IPS-15b (cell line): ENCODE measurements around the gene ADAMTS18.
"Not testable (repeated sequence)": the region's sequence is repeated elsewhere in the genome, so short reads cannot be mapped to it uniquely, and the experiment has no call there.

Experiments
- H3K27me3 ChIP-seq: one replicate; pipeline ENCODE4 v1.6.1; 2013; ENCODE audit warnings: low read length; ENCODE audit not compliant: control insufficient read depth, insufficient read depth
- H3K36me3 ChIP-seq: one replicate; pipeline ENCODE4 v1.6.1; 2013; ENCODE audit warnings: low read length; ENCODE audit not compliant: control insufficient read depth, insufficient read depth
- H3K4me1 ChIP-seq: one replicate; pipeline ENCODE4 v1.6.1; 2013; ENCODE audit warnings: mild to moderate bottlenecking, low read length; ENCODE audit not compliant: control insufficient read depth, insufficient read depth
- H3K4me3 ChIP-seq: one replicate; pipeline ENCODE4 v1.5.1; 2013; ENCODE audit warnings: low read depth, low read length
- H3K9ac ChIP-seq: one replicate; pipeline ENCODE4 v1.6.1; 2013; ENCODE audit warnings: low read depth, mild to moderate bottlenecking, low read length
- H3K9me3 ChIP-seq: one replicate; pipeline ENCODE4 v1.6.1; 2013; ENCODE audit warnings: mild to moderate bottlenecking, low read length; ENCODE audit not compliant: control insufficient read depth, insufficient read depth

Gene ADAMTS18

GRCh38 chr16:77297996-77298395, 136.8 kb downstream of the ADAMTS18 start:
- Histone ChIP-seq H3K27me3 (no peaks in the 10 kb centered on the region), H3K4me1 (peaks cover 2% of the 10 kb centered on the region), H3K9ac (no peak overlapping the region), H3K4me3 (no peak overlapping the region), H3K9me3 (no peaks in the 10 kb centered on the region), H3K36me3 (no peaks in the 10 kb centered on the region)

DNA sequence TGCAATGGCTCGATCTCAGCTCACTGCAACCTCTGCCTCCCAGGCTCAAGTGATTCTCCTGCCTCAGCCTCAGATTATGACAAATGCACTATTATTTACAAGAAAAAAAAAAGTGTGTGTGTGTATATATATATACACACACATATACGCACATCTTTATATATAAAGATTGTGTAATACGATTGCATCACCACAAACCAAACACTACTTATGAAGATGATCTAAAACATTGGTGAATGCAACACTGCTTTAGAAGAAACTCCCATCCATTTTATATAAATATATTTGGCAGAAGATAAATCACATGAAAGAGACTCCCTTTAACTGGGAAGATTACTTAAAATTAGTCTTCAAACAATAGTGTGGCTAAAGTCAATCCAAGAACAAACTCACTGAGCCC, 138.9 kb downstream of the ADAMTS18 start:
- no peak overlapping the region for H3K9ac ChIP-seq
- no peak overlapping the region for H3K4me3 ChIP-seq
- H3K36me3 ChIP-seq = no peaks in the 10 kb centered on the region
- H3K27me3 ChIP-seq = no peaks in the 10 kb centered on the region
- H3K9me3 ChIP-seq = no peaks in the 10 kb centered on the region
- H3K4me1 ChIP-seq = peaks cover 2% of the 10 kb centered on the region

DNA sequence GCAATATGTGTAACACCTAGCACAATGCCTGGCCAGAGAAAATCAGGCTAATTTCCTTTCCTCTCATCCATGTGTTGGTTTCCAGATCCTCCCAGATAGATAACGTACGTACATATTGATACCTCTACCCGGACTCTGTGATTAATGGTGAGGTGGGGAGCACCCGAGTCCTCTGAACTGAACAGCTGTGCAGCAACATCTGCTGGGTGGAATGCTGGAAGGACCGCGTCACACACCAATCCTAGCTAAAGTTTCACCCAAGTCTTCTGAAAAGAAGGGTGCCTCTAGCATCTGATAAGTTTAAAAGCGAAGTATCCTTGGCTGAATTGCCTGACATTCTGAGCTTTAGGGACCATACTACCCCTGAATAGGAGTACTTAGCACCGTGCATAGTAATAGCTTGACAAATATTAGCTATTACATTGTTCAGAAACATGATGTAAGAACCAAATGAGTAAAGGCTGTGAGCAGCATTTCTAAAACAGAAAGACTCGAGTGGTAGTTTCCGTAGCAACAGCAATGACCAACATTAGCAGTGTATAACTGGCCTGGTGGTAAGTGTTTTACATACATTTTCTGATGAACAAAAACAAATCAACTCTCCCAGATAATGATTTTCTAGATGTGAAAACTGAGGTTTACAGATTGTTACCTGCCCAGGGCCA, 144.3 kb downstream of the ADAMTS18 start:
- Histone ChIP-seq H3K27me3 (no peaks in the 10 kb centered on the region), H3K9me3 (no peaks in the 10 kb centered on the region), H3K36me3 (no peaks in the 10 kb centered on the region), H3K9ac (no peak overlapping the region), H3K4me3 (no peak overlapping the region), H3K4me1 (peaks cover 2% of the 10 kb centered on the region)

DNA sequence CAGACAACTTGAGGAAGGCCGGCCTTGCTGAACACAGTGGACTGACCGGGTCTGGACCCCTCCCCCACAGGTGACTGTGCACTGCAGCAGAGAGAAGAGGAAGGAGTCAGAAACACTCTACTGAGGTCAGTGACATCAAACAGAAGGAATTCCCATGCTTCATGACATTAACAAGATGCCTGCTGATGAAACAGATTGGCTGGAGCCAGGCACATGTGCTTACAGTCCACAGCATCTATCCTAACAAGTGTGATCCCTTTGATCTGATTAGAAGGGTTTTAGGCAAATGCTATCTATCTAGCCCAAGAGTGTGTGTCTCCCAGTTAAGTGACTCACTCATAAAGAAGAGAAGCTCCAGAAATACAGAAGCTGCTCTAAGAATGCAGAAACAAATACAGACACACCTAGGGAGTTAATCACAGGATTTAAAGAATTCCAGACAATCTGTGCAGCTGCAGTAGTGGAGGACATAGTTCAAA, 145.5 kb downstream of the ADAMTS18 start:
- no peaks in the 10 kb centered on the region for H3K27me3 ChIP-seq
- H3K4me3 ChIP-seq = no peak overlapping the region
- no peak overlapping the region for H3K9ac ChIP-seq
- H3K9me3 ChIP-seq = no peaks in the 10 kb centered on the region
- no peaks in the 10 kb centered on the region for H3K36me3 ChIP-seq
- peaks cover 2% of the 10 kb centered on the region for H3K4me1 ChIP-seq

- Histone ChIP-seq H3K36me3 (no peaks in the 10 kb centered on the region), H3K4me1 (no peaks in the 10 kb centered on the region), H3K27me3 (no peaks in the 10 kb centered on the region), H3K9ac (no peak overlapping the region), H3K9me3 (no peaks in the 10 kb centered on the region), H3K4me3 (no peak overlapping the region)
Measured at GRCh38 chr16:77288222-77288621, 146.6 kb downstream of the ADAMTS18 start.

- H3K4me3 ChIP-seq = no peak overlapping the region
- no peaks in the 10 kb centered on the region for H3K9me3 ChIP-seq
- no peaks in the 10 kb centered on the region for H3K4me1 ChIP-seq
- H3K36me3 ChIP-seq = no peaks in the 10 kb centered on the region
- no peaks in the 10 kb centered on the region for H3K27me3 ChIP-seq
- H3K9ac ChIP-seq = no peak overlapping the region
Measured at GRCh38 chr16:77285676-77286075, 149.2 kb downstream of the ADAMTS18 start.

GRCh38 chr16:77282345-77282744, 152.5 kb downstream of the ADAMTS18 start:
- H3K36me3 ChIP-seq = no peaks in the 10 kb centered on the region
- H3K9ac ChIP-seq = no peak overlapping the region
- H3K27me3 ChIP-seq = no peaks in the 10 kb centered on the region
- H3K4me3 ChIP-seq = no peak overlapping the region
- H3K9me3 ChIP-seq = no peaks in the 10 kb centered on the region
- no peaks in the 10 kb centered on the region for H3K4me1 ChIP-seq

- H3K9ac ChIP-seq = not testable (repeated sequence)
Measured at GRCh38 chr16:77279316-77279715, 155.5 kb downstream of the ADAMTS18 start.

DNA sequence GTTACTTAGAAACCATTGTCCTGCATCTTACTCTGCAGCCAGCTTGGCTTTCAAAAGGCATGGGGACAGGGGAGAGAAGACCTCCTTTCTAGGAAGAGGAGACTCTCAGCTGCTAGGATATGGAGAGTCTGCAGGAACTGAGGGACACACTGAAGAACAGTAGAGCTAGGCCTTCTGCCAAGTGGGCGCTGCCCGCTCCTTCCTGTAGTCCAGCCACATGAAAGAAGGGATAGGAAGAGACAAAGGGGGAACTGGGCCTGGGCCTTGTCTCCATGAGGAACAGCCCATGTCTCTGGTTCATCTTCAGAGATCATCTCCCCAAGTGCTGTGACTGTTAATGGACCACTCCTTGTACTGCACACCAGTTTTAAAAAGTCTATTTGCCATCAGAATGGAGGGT, 157.3 kb downstream of the ADAMTS18 start:
- no peaks in the 10 kb centered on the region for H3K4me1 ChIP-seq
- H3K9ac ChIP-seq = no peak overlapping the region
- no peak overlapping the region for H3K4me3 ChIP-seq
- no peaks in the 10 kb centered on the region for H3K27me3 ChIP-seq
- no peaks in the 10 kb centered on the region for H3K36me3 ChIP-seq
- H3K9me3 ChIP-seq = no peaks in the 10 kb centered on the region

More at GRCh38 chr16:77279316-77279715, 155.5 kb downstream of the ADAMTS18 start:
- H3K27me3 ChIP-seq, H3K4me3 ChIP-seq, H3K9me3 ChIP-seq, H3K4me1 ChIP-seq, H3K36me3 ChIP-seq: not testable (repeated sequence)

- Histone ChIP-seq H3K4me3 (no peak overlapping the region), H3K4me1 (no peaks in the 10 kb centered on the region), H3K27me3 (no peaks in the 10 kb centered on the region), H3K36me3 (no peaks in the 10 kb centered on the region), H3K9ac (no peak overlapping the region), H3K9me3 (no peaks in the 10 kb centered on the region)
Measured at GRCh38 chr16:77277141-77277540, 157.7 kb downstream of the ADAMTS18 start.

DNA sequence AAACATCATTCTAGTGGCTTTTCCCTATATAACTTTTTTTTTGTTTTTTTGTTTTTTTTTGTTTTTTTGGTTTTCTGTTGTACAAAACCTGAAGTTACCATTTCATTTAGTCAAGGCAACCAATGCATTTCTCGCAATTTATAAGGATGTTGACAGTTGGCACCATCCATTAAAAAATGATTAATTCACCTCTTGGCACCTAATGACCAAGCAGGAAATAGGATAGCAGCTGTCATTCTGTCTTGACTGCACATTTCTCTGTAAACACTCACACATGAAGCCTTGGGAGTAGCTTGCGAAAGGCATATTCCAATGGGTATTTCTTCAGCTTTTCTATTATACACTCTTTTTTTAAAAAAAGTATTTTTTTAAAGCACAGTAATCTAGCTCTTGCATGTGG, 158.2 kb downstream of the ADAMTS18 start:
- Histone ChIP-seq H3K36me3 (no peaks in the 10 kb centered on the region), H3K4me3 (no peak overlapping the region)

DNA sequence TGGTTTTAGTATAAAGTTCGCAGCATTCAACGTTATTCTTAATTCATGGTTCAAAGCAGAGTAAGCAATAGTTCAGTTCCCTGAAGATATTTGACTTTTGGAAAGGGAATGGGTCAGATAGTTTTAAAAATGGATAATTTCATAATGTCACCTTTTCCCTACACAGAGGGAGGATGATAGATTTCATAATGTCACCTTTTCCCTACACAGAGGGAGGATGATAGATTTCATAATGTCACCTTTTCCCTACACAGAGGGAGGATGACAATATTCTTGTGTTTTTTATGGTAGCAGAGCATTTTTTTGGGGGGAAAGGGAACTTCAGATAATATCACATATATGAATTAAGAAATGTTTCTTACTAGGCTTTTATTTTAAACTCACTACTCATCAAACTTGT, 159.5 kb downstream of the ADAMTS18 start:
- not testable (repeated sequence) for H3K36me3 ChIP-seq, H3K27me3 ChIP-seq, H3K4me3 ChIP-seq, H3K9ac ChIP-seq, H3K4me1 ChIP-seq, H3K9me3 ChIP-seq

More for the DNA sequence above, 158.2 kb downstream of the ADAMTS18 start:
- Histone ChIP-seq H3K4me1 (no peaks in the 10 kb centered on the region), H3K27me3 (no peaks in the 10 kb centered on the region), H3K9ac (no peak overlapping the region), H3K9me3 (no peaks in the 10 kb centered on the region)
